RWPE2 (cell line): ENCODE measurements around the gene CDK15.

Experiments used
- ATAC-seq: fragments of 200-7000 bp; cut with Tn5 transposase; 3 replicates; pipeline ENCODE4 v1.9.1; 2021; ENCODE audit warnings: low read depth
- DNase-seq: peaks from one replicate; pipeline ENCODE4 v3.0.0-alpha.2; 2020; ENCODE audit warnings: low spot score
- H3K27ac ChIP-seq: fragments of 450-650 bp; 2 replicates; pipeline ENCODE4 v1.5.1; 2017; ENCODE audit warnings: mild to moderate bottlenecking; ENCODE audit not compliant: poor library complexity, severe bottlenecking
- H3K27me3 ChIP-seq: fragments of 250-450 bp; sonication (Bioruptor Pico); 2 replicates; pipeline ENCODE4 v1.5.1; 2021; ENCODE audit warnings: mild to moderate bottlenecking, moderate library complexity; ENCODE audit not compliant: insufficient read depth, poor library complexity, severe bottlenecking
- H3K36me3 ChIP-seq: fragments of 250-450 bp; sonication (Bioruptor Pico); 2 replicates; pipeline ENCODE4 v1.5.1; 2020; ENCODE audit warnings: low read depth, mild to moderate bottlenecking, moderate library complexity
- H3K4me1 ChIP-seq: fragments of 250-450 bp; sonication (Bioruptor Pico); 2 replicates; pipeline ENCODE4 v1.5.1; 2021; ENCODE audit warnings: mild to moderate bottlenecking, moderate library complexity; ENCODE audit not compliant: insufficient read depth, poor library complexity, severe bottlenecking
- H3K4me3 ChIP-seq: fragments of 250-450 bp; sonication (Bioruptor Pico); 2 replicates; pipeline ENCODE4 v1.5.1; 2021; ENCODE audit warnings: mild to moderate bottlenecking, moderate library complexity; ENCODE audit not compliant: severe bottlenecking
- H3K9me3 ChIP-seq: fragments of 250-450 bp; sonication (Bioruptor Pico); 2 replicates; pipeline ENCODE4 v1.5.1; 2021; ENCODE audit warnings: mild to moderate bottlenecking, moderate library complexity; ENCODE audit not compliant: severe bottlenecking
- TF ChIP-seq, protein P1 (sequence below): fragments of 450-650 bp; IDR thresholded peaks from one replicate; pipeline ENCODE4 v1.5.1; 2017; ENCODE audit warnings: mild to moderate bottlenecking, moderate library complexity; ENCODE audit not compliant: poor library complexity, severe bottlenecking

Gene CDK15

DNA sequence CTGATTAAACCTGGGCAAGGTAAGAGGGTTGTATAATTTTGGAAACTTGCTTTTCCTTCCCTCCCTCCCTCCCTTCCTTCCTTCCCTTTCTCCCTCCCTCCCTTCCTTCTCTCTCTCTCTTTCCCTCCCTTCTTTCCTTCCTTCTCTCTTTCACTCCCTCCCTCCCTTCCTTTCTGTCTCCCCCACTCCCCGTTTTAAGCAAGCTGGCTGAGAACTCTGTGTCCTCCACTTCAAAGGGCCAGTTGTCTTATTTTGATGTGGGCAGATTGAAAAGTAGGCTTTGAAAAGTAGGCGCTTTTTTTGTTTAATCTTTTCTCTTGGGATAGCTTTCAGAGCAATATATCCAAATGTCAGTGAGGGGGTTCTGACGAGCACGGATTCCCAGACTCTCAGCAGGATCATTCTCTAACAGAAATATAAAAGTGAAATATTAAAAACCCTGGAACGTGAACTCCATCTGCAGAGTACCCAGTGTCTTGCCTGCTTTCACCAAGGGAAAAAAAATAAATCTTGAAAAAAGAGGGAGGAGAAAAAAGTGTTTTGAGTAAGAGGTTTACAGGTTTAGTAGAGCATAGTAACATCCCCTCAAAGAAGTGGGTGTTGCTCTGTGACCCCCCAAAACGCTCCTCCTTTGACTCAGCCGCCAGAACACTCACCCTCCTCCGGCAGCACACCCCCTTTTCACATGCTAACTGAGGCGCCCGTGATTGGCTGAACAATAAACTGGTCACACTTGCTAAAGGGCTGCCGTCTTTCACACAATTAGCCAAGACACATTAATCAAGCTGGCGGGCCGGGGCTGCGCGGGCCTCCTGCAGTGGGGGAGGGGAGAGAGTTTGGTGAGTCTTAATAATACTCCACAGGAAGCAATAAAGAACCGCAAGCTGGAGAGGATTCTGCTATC lies 52.2 kb downstream of the CDK15 start:
- ATAC-seq (no peak), DNase-seq (no peak)
- TF ChIP-seq, protein P1, sequence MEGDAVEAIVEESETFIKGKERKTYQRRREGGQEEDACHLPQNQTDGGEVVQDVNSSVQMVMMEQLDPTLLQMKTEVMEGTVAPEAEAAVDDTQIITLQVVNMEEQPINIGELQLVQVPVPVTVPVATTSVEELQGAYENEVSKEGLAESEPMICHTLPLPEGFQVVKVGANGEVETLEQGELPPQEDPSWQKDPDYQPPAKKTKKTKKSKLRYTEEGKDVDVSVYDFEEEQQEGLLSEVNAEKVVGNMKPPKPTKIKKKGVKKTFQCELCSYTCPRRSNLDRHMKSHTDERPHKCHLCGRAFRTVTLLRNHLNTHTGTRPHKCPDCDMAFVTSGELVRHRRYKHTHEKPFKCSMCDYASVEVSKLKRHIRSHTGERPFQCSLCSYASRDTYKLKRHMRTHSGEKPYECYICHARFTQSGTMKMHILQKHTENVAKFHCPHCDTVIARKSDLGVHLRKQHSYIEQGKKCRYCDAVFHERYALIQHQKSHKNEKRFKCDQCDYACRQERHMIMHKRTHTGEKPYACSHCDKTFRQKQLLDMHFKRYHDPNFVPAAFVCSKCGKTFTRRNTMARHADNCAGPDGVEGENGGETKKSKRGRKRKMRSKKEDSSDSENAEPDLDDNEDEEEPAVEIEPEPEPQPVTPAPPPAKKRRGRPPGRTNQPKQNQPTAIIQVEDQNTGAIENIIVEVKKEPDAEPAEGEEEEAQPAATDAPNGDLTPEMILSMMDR: no peak
- Histone ChIP-seq H3K4me3 (no peak overlapping the region), H3K27me3 (no peaks in the 10 kb centered on the region), H3K27ac (no peak overlapping the region), H3K36me3 (no peaks in the 10 kb centered on the region), H3K4me1 (peaks cover 16% of the 10 kb centered on the region), H3K9me3 (no peaks in the 10 kb centered on the region)

DNA sequence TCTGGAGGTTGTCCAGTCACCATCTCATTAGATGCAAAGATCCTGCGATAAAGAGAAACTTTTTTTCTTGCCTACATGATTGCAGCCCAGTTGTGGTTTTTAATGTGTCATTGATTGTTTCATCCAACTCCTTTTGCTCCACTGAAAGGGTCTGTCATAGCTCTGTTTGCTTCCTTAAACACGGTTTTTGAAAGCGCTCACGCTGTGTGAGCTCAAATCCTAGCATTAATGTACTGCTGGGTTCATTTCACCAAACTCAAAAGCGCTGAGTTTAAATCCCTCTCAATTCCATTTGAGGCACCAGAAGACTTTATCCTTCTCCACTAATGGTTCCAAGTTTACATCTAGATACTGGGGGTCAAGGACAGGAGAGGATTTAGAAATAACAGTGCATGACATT lies 53.6 kb downstream of the CDK15 start:
- Histone ChIP-seq H3K27me3 (no peaks in the 10 kb centered on the region), H3K36me3 (no peaks in the 10 kb centered on the region), H3K4me1 (peaks cover 4% of the 10 kb centered on the region), H3K4me3 (no peak overlapping the region), H3K27ac (no peak overlapping the region), H3K9me3 (no peaks in the 10 kb centered on the region)
- DNase-seq (no peak), ATAC-seq (no peak)
- TF ChIP-seq, protein P1: no peak

DNA sequence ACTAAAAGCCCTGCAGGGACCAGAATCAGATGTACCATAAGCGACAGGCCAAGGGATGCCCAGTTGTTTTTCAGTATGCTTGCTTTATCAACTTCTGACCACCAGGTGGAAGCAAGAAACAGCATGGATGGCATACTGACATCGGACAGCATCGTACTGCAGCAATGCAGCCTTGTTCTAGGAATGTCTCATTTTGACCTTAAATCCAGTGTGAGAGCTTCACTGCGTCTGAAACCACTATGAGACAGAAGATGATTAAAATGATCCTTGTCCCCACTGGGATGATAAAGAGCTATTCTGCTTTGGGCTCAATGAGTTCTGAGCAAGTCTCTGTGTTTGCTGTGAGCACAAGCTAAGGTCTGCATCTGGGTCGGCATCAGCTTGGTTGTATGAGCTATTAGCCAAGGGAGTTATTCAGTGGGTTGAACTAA lies 54.3 kb downstream of the CDK15 start:
- DNase-seq: no peak
- no peaks in the 10 kb centered on the region for H3K9me3 ChIP-seq

DNA sequence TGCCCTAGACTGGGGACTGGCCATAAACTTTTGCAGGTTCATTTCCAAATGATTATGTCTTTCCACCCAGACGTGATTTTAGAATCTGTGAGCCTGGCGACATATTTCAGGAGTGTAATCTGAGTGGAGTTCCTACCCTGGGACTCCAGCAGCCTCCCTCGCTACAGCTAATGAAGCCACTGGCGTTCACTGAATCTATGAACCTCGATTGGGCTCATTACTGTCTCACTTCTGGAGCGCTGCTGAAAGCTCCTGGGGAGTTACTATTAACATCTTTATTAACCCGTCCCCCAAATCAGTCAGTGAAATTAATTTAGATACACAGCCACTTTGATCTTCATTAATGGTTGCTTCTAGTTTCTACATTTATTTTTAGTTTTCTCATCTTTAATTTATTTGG lies 56.5 kb downstream of the CDK15 start:
- H3K4me3 ChIP-seq: no peak overlapping the region
- no peaks in the 10 kb centered on the region for H3K36me3 ChIP-seq
- ATAC-seq: no peak
- DNase-seq: no peak
- no peaks in the 10 kb centered on the region for H3K27me3 ChIP-seq
- H3K4me1 ChIP-seq: no peaks in the 10 kb centered on the region
- no peak overlapping the region for H3K27ac ChIP-seq
- TF ChIP-seq, protein P1: no peak
- H3K9me3 ChIP-seq: no peaks in the 10 kb centered on the region

More for the DNA sequence above, 54.3 kb downstream of the CDK15 start:
- H3K27me3 ChIP-seq: no peaks in the 10 kb centered on the region
- ATAC-seq: peak; percentile 91
- no peaks in the 10 kb centered on the region for H3K36me3 ChIP-seq
- H3K27ac ChIP-seq: no peak overlapping the region
- TF ChIP-seq, protein P1: peak; percentile 88
- H3K4me3 ChIP-seq: no peak overlapping the region
- no peaks in the 10 kb centered on the region for H3K4me1 ChIP-seq
